Ascending aorta (tissue), 2 donors: Measurements from ENCODE around the gene SLC4A8. TPM values are rescaled to one million over a fixed set of nuclear protein-coding genes. Genes with fewer than 3 reads are reported as not detected.
A peak's percentile ranks its signal among the peaks of the same experiment; 100 is the strongest.

Experiments
- DNase-seq, 2 donors: peaks; one replicate each; pipeline ENCODE4 v3.0.0-alpha.2; 2019; ENCODE audit warnings: low spot score in 2 of 2
- H3K27ac ChIP-seq, 2 donors: fragments of 200-600 bp; sonication (generic); one replicate each; pipeline ENCODE4 v1.5.1; 2016 to 2017; ENCODE audit warnings: mild to moderate bottlenecking in 1 of 2
- H3K27me3 ChIP-seq: fragments of 200-600 bp; sonication (generic); one replicate; pipeline ENCODE4 v1.5.1; 2017
- H3K36me3 ChIP-seq, 2 donors: fragments of 200-600 bp; sonication (generic); one replicate each; pipeline ENCODE4 v1.5.1; 2016
- H3K4me1 ChIP-seq, 2 donors: fragments of 200-600 bp; sonication (generic); one replicate each; pipeline ENCODE4 v1.5.1; 2016 to 2017; ENCODE audit warnings: mild to moderate bottlenecking in 1 of 2
- H3K4me3 ChIP-seq, 2 donors: fragments of 200-600 bp; sonication (generic); one replicate each; pipeline ENCODE4 v1.5.1; 2016 to 2017; ENCODE audit warnings: mild to moderate bottlenecking in 1 of 2
- H3K9me3 ChIP-seq, 2 donors: fragments of 200-600 bp; sonication (generic); one replicate each; pipeline ENCODE4 v1.5.1; 2016
- intact Hi-C: fragments of 100-400 bp; cut with DNase I; formaldehyde crosslinking; loops from one replicate; pipeline ENCODE4 v1.15.1; 2023
- total RNA-seq: library from RNA; depleted of rRNA; stranded (reverse); fragments of >200 nt; gene quantifications from one replicate; pipeline ENCODE4 v1.1.0, GENCODE V29; 2016
- TF ChIP-seq, protein P1 (sequence below), 3 experiments: fragments of 200-600 bp in 2 of 3; fragments of 450-650 bp in 1 of 3; sonication (generic) in 2 of 3; IDR thresholded peaks; one replicate each; pipeline ENCODE4 v1.5.1; 2016 to 2019; ENCODE audit warnings: antibody characterized with exemption in 3 of 3, mild to moderate bottlenecking in 1 of 3, moderate library complexity in 1 of 3

Gene SLC4A8
- total RNA-seq, 1 donor from 2014 or later = not detected

DNA sequence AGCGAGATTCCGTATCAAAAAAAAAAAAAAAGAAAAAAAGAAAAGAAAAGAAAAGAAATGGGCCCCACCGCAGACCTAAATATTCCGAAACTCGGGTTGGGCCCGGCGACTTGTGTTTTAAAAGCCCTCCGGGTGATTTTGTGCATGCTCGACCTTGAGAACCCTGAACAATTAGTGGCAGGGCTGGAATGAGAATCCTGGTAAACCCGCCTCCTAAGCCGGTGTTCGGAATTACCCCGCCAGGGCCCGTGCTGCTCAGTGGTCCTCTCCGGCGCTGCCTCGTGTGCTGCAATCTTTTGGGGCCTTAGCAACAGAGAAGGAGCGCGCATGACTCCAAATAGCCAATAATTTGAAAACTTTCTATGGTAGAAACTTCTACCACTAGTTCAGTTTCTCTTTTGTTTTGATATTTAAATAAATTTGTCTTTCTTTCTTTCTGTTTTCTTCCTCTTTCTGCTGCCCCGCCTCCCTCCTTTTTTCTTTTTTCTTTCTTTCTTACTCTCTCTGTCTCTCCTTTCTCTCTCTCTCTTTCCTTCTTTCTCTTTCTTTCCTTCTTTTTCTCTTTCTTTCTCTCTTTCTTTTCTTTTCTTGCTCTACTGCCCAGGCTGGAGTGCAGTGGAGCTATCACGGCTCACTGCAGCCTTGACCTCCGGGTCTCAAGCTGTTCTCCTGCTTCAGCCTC is 31.9 kb upstream of the SLC4A8 start:
- Histone ChIP-seq H3K27me3 (no peaks in the 10 kb centered on the region), H3K36me3 (no peaks in the 10 kb centered on the region), H3K4me3 (peak overlapping the region; percentile 62 to 72), H3K9me3 (no peaks in the 10 kb centered on the region), H3K27ac (no peak overlapping the region), H3K4me1 (peaks cover 0 to 7% of the 10 kb centered on the region in 2 donors)
- TF ChIP-seq, protein P1, sequence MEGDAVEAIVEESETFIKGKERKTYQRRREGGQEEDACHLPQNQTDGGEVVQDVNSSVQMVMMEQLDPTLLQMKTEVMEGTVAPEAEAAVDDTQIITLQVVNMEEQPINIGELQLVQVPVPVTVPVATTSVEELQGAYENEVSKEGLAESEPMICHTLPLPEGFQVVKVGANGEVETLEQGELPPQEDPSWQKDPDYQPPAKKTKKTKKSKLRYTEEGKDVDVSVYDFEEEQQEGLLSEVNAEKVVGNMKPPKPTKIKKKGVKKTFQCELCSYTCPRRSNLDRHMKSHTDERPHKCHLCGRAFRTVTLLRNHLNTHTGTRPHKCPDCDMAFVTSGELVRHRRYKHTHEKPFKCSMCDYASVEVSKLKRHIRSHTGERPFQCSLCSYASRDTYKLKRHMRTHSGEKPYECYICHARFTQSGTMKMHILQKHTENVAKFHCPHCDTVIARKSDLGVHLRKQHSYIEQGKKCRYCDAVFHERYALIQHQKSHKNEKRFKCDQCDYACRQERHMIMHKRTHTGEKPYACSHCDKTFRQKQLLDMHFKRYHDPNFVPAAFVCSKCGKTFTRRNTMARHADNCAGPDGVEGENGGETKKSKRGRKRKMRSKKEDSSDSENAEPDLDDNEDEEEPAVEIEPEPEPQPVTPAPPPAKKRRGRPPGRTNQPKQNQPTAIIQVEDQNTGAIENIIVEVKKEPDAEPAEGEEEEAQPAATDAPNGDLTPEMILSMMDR (IDR thresholded peaks at IDR 0.05) = no peak
- intact Hi-C loops = no loop called here
- no peak for DNase-seq

- intact Hi-C loops = no loop called here
- Histone ChIP-seq H3K27me3 (no peaks in the 10 kb centered on the region), H3K4me1 (peaks cover 0 to 7% of the 10 kb centered on the region in 2 donors), H3K27ac (no peak overlapping the region), H3K9me3 (no peaks in the 10 kb centered on the region), H3K36me3 (no peaks in the 10 kb centered on the region), H3K4me3 (no peak overlapping the region)
- peak; percentile 40 to 69 for DNase-seq
- TF ChIP-seq, protein P1 (IDR thresholded peaks at IDR 0.05) = no peak
Observed at GRCh38 chr12:51393676-51394545, 30.7 kb upstream of the SLC4A8 start.

DNA sequence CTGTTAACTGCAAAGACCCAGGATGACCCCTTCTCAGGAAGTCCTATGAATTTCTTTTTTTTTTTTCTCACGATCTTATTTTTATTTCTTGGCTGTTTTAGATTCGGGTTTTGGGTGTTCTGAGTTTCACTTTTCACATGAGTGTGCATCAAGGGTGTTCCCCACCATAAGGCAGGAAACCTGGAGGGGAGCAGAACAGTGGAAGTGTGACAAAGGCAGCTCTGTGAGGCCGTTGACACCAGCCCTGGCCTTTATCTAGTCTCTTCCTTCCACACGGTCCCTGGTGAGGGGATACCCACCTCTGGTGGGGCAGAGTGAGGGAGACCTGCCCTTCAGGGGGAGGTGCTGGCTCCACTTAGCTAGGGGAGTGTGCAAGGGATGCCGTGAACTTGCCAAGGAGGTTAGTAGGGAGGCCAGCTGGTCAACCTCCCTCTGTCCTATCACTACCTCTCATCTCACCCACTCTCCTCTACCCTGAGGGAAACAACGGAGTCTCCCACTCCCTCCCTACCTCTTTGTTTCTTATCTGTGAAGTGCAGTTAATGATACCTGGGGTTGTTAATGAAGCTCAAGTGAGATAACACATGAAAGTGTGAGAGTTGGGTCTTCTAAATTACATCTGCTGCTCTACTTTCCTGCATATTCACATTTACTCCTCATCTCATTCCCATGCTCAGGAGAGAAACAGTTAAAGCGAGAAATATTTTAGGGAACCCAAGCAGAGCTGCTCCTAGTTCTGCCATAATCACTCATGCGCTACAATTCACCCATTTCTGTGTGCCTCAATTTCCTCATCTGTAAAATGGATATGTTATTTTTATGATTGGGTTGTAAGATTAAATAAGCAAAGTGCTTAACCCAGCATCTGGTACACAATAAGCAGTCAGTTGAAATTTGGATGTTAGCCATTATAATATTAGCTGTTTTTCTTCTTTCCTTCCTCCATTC is 29.1 kb upstream of the SLC4A8 start:
- TF ChIP-seq, protein P1 (IDR thresholded peaks at IDR 0.05) = no peak
- no peaks in the 10 kb centered on the region for H3K9me3 ChIP-seq
- H3K27me3 ChIP-seq = no peaks in the 10 kb centered on the region
- DNase-seq = no peak
- intact Hi-C loops = no loop called here
- no peaks in the 10 kb centered on the region for H3K36me3 ChIP-seq
- no peak overlapping the region for H3K4me3 ChIP-seq
- H3K4me1 ChIP-seq = peaks cover 0 to 7% of the 10 kb centered on the region in 2 donors
- no peak overlapping the region for H3K27ac ChIP-seq

DNA sequence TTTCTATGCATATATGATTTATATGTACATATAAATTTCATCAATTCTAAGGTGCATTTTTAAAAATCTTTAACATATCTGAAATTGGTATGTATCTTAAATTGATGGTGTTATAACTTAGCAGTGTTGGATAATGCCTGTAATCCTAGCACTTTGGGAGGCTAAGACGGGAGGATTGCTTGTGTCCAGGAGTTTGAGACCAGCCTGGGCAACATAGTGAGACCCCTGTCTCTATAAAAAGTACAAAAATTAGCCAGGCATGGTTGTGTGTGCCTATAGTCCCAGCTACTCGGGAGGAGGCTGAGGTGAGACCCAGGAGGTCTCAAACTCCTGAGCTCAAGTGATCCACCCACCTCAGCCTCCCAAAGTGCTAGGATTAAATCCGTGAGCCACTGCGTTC is 27.0 kb upstream of the SLC4A8 start:
- no peaks in the 10 kb centered on the region for H3K9me3 ChIP-seq
- no peaks in the 10 kb centered on the region for H3K36me3 ChIP-seq
- no peak overlapping the region for H3K27ac ChIP-seq
- no peaks in the 10 kb centered on the region for H3K27me3 ChIP-seq
- H3K4me3 ChIP-seq = no peak overlapping the region
- no peaks in the 10 kb centered on the region for H3K4me1 ChIP-seq
- TF ChIP-seq, protein P1 (IDR thresholded peaks at IDR 0.05) = no peak
- no peak for DNase-seq
- intact Hi-C loops = no loop called here

DNA sequence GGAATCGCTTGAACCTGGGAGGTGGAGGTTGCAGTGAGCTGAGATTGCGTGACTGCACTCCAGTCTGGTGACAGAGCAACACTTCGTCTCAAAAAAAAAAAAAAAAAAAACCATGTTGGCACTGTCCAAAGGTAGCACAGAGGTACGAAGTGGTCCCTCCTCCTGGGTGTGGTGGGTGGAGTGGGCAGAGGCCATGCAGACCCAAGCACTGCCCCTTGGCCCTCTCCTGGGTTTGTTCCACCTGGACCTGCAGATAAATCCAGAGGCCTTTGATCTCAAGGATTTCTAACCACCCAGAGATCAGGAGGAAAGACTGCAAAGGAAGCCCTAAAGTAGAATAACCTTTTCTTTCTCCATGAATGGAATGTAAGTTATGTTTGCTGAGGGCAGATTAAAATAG is 24.7 kb upstream of the SLC4A8 start:
- Histone ChIP-seq H3K4me3 (no peak overlapping the region), H3K9me3 (no peaks in the 10 kb centered on the region), H3K4me1 (no peaks in the 10 kb centered on the region), H3K27me3 (no peaks in the 10 kb centered on the region), H3K27ac (no peak overlapping the region), H3K36me3 (no peaks in the 10 kb centered on the region)
- no peak for DNase-seq
- intact Hi-C loops = no loop called here
- TF ChIP-seq, protein P1 (IDR thresholded peaks at IDR 0.05) = no peak
